ENCODE results near the gene ZNF407.
A peak's percentile ranks its signal among the peaks of the same experiment; 100 is the strongest.
"Not testable (repeated sequence)": the region's sequence is repeated elsewhere in the genome, so short reads cannot be mapped to it uniquely, and the experiment has no call there.

Gene ZNF407

DNA sequence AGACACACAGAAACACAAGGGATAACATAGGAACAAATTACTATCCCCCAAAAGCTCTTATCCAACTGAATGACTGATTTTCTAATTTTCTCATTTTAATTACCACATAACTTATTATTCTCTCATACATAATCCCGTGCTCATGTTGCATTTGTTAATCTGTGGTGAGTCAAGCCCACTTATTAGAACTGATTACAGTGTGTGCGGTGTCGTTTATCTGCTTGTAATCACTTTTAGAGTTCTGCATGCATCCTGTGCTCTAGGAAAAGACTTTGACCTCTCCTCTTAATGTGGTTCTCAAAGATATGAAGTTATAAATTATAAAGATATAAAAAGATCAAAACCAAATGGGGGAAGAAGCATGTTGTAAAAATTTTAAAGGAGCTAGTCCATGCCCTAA lies 33.7 kb upstream of the ZNF407 start:
- Histone ChIP-seq H3K79me2 (ENCODE audit: control insufficient read depth, low read length) (no peaks in the 10 kb centered on the region), H3K4me3 (ENCODE audit: low read length) (no peak overlapping the region), H3K9me3 (ENCODE audit: control insufficient read depth, insufficient read depth, low read length) (peaks cover 3% of the 10 kb centered on the region; the same call in 1 of the 2 replicates), H3K36me3 (ENCODE audit: control insufficient read depth, low read length) (no peaks in the 10 kb centered on the region), H4K20me1 (ENCODE audit: control insufficient read depth, insufficient read depth, low read depth, low read length) (no peaks in the 10 kb centered on the region), H3F3A (ENCODE audit: control insufficient read depth, insufficient read depth) (no peaks in the 10 kb centered on the region), H3K4me1 (ENCODE audit: control insufficient read depth, low read length) (no peaks in the 10 kb centered on the region), H3K9me2 (replicated peaks; ENCODE audit: control insufficient read depth, low read length) (no peaks in the 10 kb centered on the region), H3K27ac (ENCODE audit: low read depth, low read length) (no peak overlapping the region), H3K27me3 (ENCODE audit: control insufficient read depth, low read length) (peaks cover 3% of the 10 kb centered on the region; the same call in 1 of the 2 replicates), H3K4me2 (ENCODE audit: low read length) (no peak overlapping the region)
- TF ChIP-seq EZH2phosphoT487 (IDR thresholded peaks at IDR 0.05; ENCODE audit: borderline replicate concordance, low read length): no peak
- TF ChIP-seq, protein P1, sequence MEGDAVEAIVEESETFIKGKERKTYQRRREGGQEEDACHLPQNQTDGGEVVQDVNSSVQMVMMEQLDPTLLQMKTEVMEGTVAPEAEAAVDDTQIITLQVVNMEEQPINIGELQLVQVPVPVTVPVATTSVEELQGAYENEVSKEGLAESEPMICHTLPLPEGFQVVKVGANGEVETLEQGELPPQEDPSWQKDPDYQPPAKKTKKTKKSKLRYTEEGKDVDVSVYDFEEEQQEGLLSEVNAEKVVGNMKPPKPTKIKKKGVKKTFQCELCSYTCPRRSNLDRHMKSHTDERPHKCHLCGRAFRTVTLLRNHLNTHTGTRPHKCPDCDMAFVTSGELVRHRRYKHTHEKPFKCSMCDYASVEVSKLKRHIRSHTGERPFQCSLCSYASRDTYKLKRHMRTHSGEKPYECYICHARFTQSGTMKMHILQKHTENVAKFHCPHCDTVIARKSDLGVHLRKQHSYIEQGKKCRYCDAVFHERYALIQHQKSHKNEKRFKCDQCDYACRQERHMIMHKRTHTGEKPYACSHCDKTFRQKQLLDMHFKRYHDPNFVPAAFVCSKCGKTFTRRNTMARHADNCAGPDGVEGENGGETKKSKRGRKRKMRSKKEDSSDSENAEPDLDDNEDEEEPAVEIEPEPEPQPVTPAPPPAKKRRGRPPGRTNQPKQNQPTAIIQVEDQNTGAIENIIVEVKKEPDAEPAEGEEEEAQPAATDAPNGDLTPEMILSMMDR (IDR thresholded peaks at IDR 0.05; ENCODE audit: low read depth, low read length, poor library complexity, severe bottlenecking): no peak

DNA sequence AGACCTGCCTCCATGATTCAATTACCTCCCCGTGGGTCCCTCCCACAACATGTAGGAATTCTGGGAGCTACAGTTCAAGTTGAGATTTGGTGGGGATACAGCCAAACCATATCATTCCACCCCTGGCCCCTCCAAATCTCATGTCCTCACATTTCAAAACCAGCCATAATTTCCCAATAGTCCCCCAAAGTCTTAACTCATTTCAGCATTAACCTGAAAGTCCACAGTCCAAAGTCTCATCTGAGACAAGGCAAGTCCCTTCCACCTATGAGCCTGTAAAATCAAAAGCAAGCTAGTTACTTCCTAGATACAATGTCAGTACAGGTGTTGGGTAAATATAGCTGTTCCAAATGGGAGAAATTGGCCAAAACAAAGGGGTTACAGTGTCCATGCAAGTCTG lies 32.5 kb upstream of the ZNF407 start:
- H3K9me2 ChIP-seq (replicated peaks; ENCODE audit: control insufficient read depth, low read length); H4K20me1 ChIP-seq (ENCODE audit: control insufficient read depth, insufficient read depth, low read depth, low read length); H3K27ac ChIP-seq (ENCODE audit: low read depth, low read length); H3K4me2 ChIP-seq (ENCODE audit: low read length); H3K27me3 ChIP-seq (ENCODE audit: control insufficient read depth, low read length); H3F3A ChIP-seq (ENCODE audit: control insufficient read depth, insufficient read depth); H3K4me1 ChIP-seq (ENCODE audit: control insufficient read depth, low read length); H3K36me3 ChIP-seq (ENCODE audit: control insufficient read depth, low read length); H3K79me2 ChIP-seq (ENCODE audit: control insufficient read depth, low read length); H3K4me3 ChIP-seq (ENCODE audit: low read length); H3K9me3 ChIP-seq (ENCODE audit: control insufficient read depth, insufficient read depth, low read length): not testable (repeated sequence)

DNA sequence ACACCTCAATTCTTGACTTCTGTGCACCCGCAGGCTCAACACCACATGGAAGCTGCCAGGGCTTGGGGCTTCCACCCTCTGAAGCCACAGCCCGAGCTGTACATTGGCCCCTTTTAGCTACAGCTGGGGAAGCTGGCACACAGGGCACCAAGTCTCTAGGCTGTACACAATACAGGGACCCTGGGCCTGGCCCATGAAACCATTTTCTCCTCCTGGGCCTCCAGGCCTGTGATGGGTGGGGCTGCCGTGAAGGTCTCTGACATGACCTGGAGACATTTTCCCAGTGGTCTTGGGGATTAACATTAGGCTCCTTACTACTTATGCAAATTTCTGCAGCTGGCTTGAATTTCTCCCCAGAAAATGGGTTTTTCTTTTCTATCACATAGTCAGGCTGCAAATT lies 31.7 kb upstream of the ZNF407 start:
- H3K4me2 ChIP-seq (ENCODE audit: low read length); H3K27me3 ChIP-seq (ENCODE audit: control insufficient read depth, low read length); H3K9me3 ChIP-seq (ENCODE audit: control insufficient read depth, insufficient read depth, low read length): not testable (repeated sequence)

GRCh38 chr18:74567822-74568221 lies 29.8 kb upstream of the ZNF407 start:
- Histone ChIP-seq H4K20me1 (ENCODE audit: control insufficient read depth, insufficient read depth, low read depth, low read length) (no peaks in the 10 kb centered on the region), H3K79me2 (ENCODE audit: control insufficient read depth, low read length) (no peaks in the 10 kb centered on the region), H3K9me3 (ENCODE audit: control insufficient read depth, insufficient read depth, low read length) (peaks cover 3% of the 10 kb centered on the region; the same call in 1 of the 2 replicates), H3K9me2 (replicated peaks; ENCODE audit: control insufficient read depth, low read length) (no peaks in the 10 kb centered on the region), H3K4me3 (ENCODE audit: low read length) (no peak overlapping the region), H3K27ac (ENCODE audit: low read depth, low read length) (no peak overlapping the region), H3K4me2 (ENCODE audit: low read length) (no peak overlapping the region), H3K4me1 (ENCODE audit: control insufficient read depth, low read length) (no peaks in the 10 kb centered on the region), H3K27me3 (ENCODE audit: control insufficient read depth, low read length) (peaks cover 3% of the 10 kb centered on the region; the same call in 1 of the 2 replicates), H3F3A (ENCODE audit: control insufficient read depth, insufficient read depth) (no peaks in the 10 kb centered on the region), H3K36me3 (ENCODE audit: control insufficient read depth, low read length) (no peaks in the 10 kb centered on the region)
- TF ChIP-seq, protein P1 (IDR thresholded peaks at IDR 0.05; ENCODE audit: low read depth, low read length, poor library complexity, severe bottlenecking): peak; percentile 40
- no peak for TF ChIP-seq EZH2phosphoT487 (IDR thresholded peaks at IDR 0.05; ENCODE audit: borderline replicate concordance, low read length)

More for the DNA sequence above, 31.7 kb upstream of the ZNF407 start:
- not testable (repeated sequence) for H4K20me1 ChIP-seq (ENCODE audit: control insufficient read depth, insufficient read depth, low read depth, low read length); H3K9me2 ChIP-seq (replicated peaks; ENCODE audit: control insufficient read depth, low read length); H3K27ac ChIP-seq (ENCODE audit: low read depth, low read length); H3K4me1 ChIP-seq (ENCODE audit: control insufficient read depth, low read length); H3K36me3 ChIP-seq (ENCODE audit: control insufficient read depth, low read length); H3K4me3 ChIP-seq (ENCODE audit: low read length); H3F3A ChIP-seq (ENCODE audit: control insufficient read depth, insufficient read depth); H3K79me2 ChIP-seq (ENCODE audit: control insufficient read depth, low read length)
